ENCODE results near the gene NPAS3. TPM values are rescaled to one million over a fixed set of nuclear protein-coding genes. Genes with fewer than 3 reads are reported as not detected.

NPAS3 gene
- total and polyA plus RNA-seq, 2 of the 8 experiments (the other 6 are each of a cell fraction or from before 2014, with no cell fraction given), result 0.11 to 0.60 TPM

GRCh38 chr14:33287189-33287588 is 348.5 kb downstream of the NPAS3 start (continued):
- no peak for TF ChIP-seq HDAC2 (IDR thresholded peaks at IDR 0.05; ENCODE audit: borderline replicate concordance in 1 of 2, low read depth in 2 of 2, low read length in 2 of 2)
- TF ChIP-seq RXRA (IDR thresholded peaks at IDR 0.05; ENCODE audit: insufficient read depth, low read depth, low read length), result no peak
- no peak for TF ChIP-seq CBX5 (IDR thresholded peaks at IDR 0.05; ENCODE audit: low read depth, low read length)
- no peak for TF ChIP-seq JUND (IDR thresholded peaks at IDR 0.05; ENCODE audit: low read length)
- no peak for TF ChIP-seq SP4 (IDR thresholded peaks at IDR 0.05; ENCODE audit: low read length)
- no peak for TF ChIP-seq SIRT6 (IDR thresholded peaks at IDR 0.05; ENCODE audit: low read length)
- TF ChIP-seq KDM1A (IDR thresholded peaks at IDR 0.05; ENCODE audit: borderline replicate concordance, low read length), result no peak

All from H1 (cell line).